HEK293 (cell line): ENCODE data around the gene MIB2.
"Not testable (repeated sequence)": the region's sequence is repeated elsewhere in the genome, so short reads cannot be mapped to it uniquely, and the experiment has no call there.

Experiments used
- SP3 ChIP-seq: fragments of 450-650 bp; formaldehyde crosslinking; IDR thresholded peaks from 2 replicates; pipeline ENCODE4 v1.5.1; 2016; ENCODE audit warnings: missing biosample characterization, missing genetic modification characterization
- YY1 ChIP-seq: fragments of 450-650 bp; formaldehyde crosslinking; IDR thresholded peaks from 2 replicates; pipeline ENCODE4 v1.5.1; 2018; ENCODE audit warnings: missing biosample characterization, missing genetic modification characterization
- ZBTB1 ChIP-seq: fragments of 450-650 bp; formaldehyde crosslinking; IDR thresholded peaks from 2 replicates; pipeline ENCODE4 v1.5.1; 2016; ENCODE audit warnings: missing biosample characterization, missing genetic modification characterization
- ZNF146 ChIP-seq: fragments of 450-650 bp; formaldehyde crosslinking; IDR thresholded peaks from 2 replicates; pipeline ENCODE4 v1.5.1; 2016; ENCODE audit warnings: missing biosample characterization, missing genetic modification characterization
- ZNF19 ChIP-seq: fragments of 450-650 bp; formaldehyde crosslinking; IDR thresholded peaks from 2 replicates; pipeline ENCODE4; 2016; ENCODE audit warnings: missing biosample characterization, missing genetic modification characterization, low read depth
- ZNF274 ChIP-seq, 2 experiments: fragments of 200-500 bp in 1 of 2; fragments of 450-650 bp in 1 of 2; sonication (Bioruptor generic) in 1 of 2; formaldehyde crosslinking in 1 of 2; IDR thresholded peaks; 2 replicates each; pipeline versions ENCODE4 v1.5.1 to v1.6.1; 2014 to 2016; ENCODE audit warnings: borderline replicate concordance in 1 of 2, inconsistent platforms in 1 of 2, low read length in 1 of 2, missing biosample characterization in 1 of 2, missing genetic modification characterization in 1 of 2
- ZNF510 ChIP-seq: fragments of 450-650 bp; formaldehyde crosslinking; IDR thresholded peaks from 2 replicates; pipeline ENCODE4 v1.5.1; 2018; ENCODE audit warnings: mild to moderate bottlenecking, missing genetic modification characterization, missing biosample characterization; ENCODE audit not compliant: insufficient replicate concordance
- ZNF707 ChIP-seq: fragments of 450-650 bp; formaldehyde crosslinking; IDR thresholded peaks from 2 replicates; pipeline ENCODE4 v1.5.1; 2016; ENCODE audit warnings: missing biosample characterization, missing genetic modification characterization
- TF ChIP-seq, protein P1 (sequence below): fragments of 450-650 bp; formaldehyde crosslinking; IDR thresholded peaks from 2 replicates; pipeline ENCODE4 v1.5.1; 2016; ENCODE audit warnings: missing biosample characterization, missing genetic modification characterization
- TF ChIP-seq, protein P2 (sequence below): fragments of 450-650 bp; formaldehyde crosslinking; IDR thresholded peaks from 2 replicates; pipeline ENCODE4 v1.5.1; 2016; ENCODE audit warnings: missing biosample characterization, missing genetic modification characterization

DNA sequence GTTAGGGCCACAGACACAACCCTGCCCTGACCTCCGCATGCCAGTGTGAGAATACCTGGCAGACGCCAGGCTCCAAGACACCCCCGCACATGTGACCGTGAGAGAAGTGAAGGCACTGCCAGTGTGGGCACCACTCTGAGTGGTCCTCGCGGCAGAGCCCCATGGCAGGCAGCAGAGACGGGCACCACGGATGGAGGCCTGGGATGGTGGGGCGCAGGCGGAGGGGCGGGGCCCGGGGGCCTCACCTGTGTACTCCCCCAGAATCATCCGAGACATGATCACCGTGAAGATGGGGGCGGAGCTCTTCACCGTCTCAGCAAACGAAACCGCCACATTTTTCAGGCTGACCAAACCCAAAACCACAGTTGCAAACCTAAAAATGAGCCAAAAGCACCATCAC lies 59.9 kb downstream of the MIB2 start:
- TF ChIP-seq ZBTB1 (tag by site-specific recombination); ZNF19; ZNF510 (tag by site-specific recombination); ZNF274 (IDR thresholded peaks at IDR 0.05; ENCODE audit: low read length); ZNF274 (tag by site-specific recombination; IDR thresholded peaks at IDR 0.05; ENCODE audit: borderline replicate concordance); ZNF146; YY1 (tag by site-specific recombination); SP3 (tag by site-specific recombination); ZNF707 (tag by site-specific recombination): not testable (repeated sequence)
- TF ChIP-seq, protein P1, sequence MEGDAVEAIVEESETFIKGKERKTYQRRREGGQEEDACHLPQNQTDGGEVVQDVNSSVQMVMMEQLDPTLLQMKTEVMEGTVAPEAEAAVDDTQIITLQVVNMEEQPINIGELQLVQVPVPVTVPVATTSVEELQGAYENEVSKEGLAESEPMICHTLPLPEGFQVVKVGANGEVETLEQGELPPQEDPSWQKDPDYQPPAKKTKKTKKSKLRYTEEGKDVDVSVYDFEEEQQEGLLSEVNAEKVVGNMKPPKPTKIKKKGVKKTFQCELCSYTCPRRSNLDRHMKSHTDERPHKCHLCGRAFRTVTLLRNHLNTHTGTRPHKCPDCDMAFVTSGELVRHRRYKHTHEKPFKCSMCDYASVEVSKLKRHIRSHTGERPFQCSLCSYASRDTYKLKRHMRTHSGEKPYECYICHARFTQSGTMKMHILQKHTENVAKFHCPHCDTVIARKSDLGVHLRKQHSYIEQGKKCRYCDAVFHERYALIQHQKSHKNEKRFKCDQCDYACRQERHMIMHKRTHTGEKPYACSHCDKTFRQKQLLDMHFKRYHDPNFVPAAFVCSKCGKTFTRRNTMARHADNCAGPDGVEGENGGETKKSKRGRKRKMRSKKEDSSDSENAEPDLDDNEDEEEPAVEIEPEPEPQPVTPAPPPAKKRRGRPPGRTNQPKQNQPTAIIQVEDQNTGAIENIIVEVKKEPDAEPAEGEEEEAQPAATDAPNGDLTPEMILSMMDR (tag by site-specific recombination) = not testable (repeated sequence)
- TF ChIP-seq, protein P2, sequence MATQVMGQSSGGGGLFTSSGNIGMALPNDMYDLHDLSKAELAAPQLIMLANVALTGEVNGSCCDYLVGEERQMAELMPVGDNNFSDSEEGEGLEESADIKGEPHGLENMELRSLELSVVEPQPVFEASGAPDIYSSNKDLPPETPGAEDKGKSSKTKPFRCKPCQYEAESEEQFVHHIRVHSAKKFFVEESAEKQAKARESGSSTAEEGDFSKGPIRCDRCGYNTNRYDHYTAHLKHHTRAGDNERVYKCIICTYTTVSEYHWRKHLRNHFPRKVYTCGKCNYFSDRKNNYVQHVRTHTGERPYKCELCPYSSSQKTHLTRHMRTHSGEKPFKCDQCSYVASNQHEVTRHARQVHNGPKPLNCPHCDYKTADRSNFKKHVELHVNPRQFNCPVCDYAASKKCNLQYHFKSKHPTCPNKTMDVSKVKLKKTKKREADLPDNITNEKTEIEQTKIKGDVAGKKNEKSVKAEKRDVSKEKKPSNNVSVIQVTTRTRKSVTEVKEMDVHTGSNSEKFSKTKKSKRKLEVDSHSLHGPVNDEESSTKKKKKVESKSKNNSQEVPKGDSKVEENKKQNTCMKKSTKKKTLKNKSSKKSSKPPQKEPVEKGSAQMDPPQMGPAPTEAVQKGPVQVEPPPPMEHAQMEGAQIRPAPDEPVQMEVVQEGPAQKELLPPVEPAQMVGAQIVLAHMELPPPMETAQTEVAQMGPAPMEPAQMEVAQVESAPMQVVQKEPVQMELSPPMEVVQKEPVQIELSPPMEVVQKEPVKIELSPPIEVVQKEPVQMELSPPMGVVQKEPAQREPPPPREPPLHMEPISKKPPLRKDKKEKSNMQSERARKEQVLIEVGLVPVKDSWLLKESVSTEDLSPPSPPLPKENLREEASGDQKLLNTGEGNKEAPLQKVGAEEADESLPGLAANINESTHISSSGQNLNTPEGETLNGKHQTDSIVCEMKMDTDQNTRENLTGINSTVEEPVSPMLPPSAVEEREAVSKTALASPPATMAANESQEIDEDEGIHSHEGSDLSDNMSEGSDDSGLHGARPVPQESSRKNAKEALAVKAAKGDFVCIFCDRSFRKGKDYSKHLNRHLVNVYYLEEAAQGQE (tag by site-specific recombination) = not testable (repeated sequence)
